GM21526 (cell line): ENCODE data around the gene TSPAN14.

Experiments
- ATAC-seq: cut with Tn5 transposase; IDR thresholded peaks from one replicate; pipeline ENCODE4 v1.9.1; 2021; ENCODE audit warnings: moderate library complexity; ENCODE audit not compliant: unreplicated experiment, low FRiP score

Gene TSPAN14

DNA sequence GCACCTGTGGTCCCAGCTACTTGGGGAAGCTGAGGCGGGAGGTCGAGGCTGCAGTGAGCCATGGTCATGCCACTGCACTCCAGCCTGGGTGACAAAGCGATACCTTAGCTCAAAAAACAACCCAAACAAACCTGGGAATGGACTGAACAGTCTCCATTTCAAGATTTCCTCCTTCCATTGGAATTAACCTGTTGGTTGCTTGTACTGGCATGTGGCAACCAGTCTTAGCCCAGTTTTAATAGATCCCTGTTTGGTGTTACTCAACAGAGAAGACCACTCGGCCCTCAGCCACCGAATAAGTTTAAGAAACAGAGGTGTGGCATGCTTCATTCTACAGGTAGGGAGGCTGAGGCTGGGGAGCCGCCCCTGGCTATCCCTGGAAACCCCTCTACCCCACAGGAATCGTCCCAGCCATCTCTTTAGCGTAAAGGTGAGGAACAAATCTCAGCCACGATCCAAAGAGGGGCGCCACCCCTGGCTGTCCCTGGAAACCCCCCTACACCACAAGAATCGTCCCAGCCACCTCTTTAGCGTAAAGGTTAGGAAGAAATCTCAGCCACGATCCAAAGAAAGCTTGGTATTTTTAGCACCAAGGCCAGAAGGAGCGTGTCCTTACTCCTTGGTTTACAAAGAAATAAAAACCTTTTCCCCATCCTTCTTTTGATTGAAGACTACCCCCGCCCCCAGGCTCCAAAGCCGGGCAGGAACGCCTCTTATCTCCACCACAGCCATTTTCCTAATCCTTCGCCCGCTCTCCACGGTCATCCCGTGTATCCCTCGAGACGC, 861 bp upstream of the TSPAN14 start:
- ATAC-seq = no peak

DNA sequence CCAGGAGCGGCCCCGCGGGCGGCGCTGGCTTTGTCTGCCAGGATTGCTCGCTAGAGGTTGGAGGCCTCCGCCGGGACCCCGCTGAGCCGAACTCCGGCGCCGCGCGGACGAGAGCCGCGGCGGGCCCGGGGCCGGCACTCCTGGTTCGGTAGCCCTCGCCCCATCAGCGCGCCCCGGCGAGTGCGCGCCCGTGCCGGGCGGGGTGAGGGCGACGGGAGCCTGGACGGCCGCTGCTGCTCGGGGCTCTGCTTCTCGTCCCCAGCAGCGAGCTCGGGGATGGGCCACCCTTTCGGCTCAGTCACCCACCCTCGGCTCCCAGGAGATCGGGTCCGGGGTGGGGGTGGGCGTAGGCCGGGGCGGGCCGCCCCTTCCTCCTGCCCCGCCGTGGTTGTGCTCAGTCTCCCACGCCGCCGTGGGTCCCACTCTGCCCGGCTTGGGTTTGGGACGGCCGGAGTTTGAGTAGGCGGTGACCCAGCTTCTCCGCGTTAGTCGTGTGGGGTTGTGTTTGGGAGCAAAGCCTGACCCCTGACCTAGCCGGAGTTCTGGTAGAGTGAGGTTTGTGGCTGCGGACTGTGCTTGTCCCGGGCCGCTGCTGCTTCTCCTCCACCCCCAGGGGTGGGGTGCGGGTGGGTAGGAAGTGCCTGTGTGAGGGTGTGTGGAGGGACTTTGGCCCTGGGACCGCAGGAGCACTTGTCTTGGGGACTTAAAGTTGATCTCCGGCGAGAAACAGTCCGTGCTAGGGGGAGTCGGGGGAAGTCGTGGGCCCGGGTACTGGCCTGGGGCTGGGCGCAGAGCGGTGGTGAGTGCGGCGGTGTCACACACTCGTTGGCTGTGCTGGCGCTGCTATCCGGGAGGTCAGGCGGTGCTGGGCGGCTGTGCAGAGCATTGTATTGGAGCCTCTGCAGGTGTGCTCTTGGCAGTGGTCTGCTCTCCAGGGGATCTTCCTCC, 677 bp downstream of the TSPAN14 start:
- ATAC-seq = peak; percentile 17

DNA sequence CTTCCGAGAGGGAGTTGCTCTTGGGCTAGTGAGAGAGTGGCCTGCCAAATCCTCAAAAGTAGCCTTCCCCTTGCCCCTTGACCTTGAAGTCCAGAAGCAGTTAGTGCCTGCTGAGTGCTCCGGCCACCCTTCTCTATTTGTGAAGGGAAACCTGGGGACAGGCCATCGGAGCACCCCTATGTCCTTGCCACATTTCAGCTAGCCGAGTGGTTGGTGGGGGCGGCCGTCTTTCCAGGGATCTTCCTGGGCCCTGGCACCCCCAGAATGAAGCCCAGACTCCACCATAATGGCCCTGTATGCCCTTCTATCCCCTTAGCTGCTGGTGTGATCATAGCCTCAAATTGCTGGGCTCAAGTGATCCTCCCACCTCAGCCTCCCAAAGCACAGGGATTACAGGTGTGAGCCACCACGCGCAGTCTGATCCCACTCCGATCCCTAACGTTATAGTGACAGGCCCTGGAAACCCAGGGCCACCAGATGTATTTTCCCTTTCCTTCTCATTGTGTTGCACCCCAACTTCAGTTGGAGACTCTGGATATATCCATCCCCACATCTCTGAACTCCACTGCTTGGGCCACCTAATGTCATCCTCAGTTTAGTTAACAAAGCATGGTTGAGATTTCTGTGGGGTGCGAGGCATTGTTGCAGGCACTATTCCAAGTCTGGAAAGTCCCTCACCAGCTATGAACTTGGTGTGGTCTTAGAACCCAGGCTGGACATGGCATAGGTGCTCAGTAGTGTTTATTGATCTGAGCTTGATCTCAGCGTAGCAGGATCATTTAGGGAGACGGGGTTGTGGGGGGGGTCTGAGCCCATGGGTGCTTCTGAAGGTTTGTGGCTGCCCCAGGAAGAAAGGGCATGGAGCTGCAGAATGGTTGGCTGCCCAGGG, 1.6 kb downstream of the TSPAN14 start:
- no peak for ATAC-seq

DNA sequence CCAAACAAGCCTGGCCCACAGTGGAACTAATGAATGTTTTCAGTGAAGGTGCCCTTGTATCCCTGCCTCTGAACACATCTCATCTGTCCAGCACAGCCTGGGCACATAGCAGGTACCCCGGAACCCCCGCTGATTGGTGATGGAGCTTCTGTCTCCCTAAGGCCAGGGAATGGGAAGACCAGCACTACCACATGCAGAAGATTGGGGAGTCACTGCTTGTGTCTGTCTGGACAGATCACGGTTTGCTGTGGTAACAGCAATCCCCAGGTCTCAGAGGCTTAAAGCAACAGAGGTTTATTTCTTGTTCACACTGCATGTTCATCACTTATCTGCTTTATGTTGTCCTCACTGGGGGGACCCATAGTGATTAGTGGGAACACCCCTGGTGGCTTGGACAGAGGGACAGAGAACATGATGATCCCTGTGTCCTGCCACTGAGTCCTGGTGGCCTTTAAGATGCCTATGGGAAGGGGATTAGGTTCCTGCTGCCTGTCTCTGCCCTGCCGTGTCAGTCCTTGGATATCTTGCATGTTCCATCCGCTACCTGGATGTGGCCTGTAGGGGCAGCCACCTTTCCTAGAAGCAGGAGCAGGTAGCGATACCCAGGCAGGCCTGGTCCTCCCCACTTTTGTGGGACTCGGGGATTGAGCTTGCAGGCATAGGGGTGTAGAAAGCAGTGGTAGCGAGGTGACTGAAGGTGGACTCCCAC, 3.6 kb downstream of the TSPAN14 start:
- ATAC-seq = no peak

DNA sequence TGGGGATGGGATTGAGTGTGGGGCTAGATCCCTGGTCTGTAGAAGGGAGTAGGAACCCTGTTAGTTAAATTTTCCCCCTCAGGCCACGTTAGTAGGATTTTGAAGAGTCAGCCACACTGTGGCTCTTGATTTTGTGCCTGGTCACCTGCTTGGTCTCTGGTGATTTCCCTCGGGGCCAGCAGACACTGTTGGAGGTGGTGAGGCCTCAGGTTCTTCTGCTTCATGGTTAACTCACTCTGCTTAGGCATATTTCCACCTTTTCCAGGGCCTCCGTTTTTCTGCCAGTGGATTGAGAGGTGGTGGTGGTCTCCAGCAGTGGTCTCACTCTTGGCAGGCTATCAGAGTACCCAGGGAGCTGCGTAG, 4.1 kb downstream of the TSPAN14 start:
- no peak for ATAC-seq

GRCh38 chr10:80458638-80459037, 4.5 kb downstream of the TSPAN14 start:
- no peak for ATAC-seq

DNA sequence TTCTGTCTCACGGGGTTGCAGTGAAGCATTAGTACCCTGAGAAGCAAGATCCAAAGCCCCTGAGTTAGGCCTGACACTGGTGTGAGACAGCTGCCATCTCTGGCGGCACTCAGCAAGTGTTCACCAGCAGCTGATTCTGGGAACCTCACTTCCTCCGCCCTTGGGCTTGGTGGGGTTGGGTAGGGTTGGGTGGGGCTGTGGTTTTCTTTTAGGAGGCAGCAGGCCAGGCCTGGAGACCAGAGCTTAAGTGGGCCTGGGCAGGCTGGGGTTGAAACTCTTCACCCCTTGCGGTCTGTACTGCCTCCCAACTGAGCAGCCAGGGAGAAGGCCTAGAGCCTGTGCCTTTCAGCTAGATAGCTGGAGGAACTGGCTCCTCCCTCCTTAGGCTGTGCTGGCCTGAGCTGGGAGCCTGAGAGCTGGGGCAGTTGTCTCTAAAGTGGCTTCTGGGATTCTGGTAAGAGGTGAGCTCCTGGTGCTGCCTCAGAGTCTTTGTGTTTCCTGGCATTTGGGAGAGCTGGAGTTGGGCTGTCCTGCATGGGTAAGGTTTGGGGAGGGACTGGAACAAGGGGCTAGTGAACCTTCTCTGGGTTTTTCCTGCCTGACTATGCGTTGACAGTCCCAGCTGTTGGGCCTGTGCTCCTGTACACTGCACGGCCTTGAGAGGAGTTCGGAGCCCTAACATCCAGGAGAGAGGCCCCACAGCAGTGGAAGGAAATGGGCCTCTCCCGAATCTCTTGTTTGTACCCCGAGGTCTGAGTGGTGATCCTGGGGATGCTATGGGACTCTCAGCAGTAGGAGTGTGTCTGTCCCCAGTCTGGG, 5.1 kb downstream of the TSPAN14 start:
- ATAC-seq = peak; percentile 48

GRCh38 chr10:80460399-80461207, 6.5 kb downstream of the TSPAN14 start:
- no peak for ATAC-seq

- ATAC-seq = no peak
These were observed 7.4 kb downstream of the TSPAN14 start for GRCh38 chr10:80461208-80462183.

DNA sequence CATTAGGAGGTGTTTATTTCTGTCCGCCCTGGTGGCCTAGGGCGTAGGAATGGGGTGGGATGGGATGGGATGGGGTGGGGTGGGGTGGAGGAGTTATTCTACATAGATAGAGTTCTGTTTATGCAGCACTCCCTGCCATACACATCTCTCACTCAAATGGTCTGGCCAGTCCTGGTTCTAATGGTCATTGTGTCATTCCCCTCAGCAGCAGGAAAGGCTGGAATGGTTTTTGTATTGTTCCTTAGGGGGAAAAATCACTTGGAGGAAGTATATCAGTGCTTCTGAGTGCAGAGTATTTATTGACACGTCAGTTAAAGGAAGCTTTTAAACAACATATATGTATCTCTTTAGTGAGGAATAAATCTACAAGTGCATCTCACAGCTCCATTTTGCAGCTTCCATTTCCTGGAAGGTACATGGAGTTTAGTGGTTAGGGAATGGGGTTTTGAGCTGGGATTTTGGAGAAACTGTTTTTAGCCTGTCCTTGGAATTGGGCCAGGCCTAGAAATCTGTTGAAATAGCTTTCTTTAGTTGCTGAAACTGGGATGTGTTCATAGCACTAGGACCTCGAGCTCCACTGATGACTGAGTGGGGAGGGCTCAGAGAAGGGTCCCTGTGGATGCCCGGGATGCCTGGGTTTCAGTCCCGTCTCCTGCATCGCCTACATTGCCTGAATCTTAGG, 8.3 kb downstream of the TSPAN14 start:
- ATAC-seq = no peak

DNA sequence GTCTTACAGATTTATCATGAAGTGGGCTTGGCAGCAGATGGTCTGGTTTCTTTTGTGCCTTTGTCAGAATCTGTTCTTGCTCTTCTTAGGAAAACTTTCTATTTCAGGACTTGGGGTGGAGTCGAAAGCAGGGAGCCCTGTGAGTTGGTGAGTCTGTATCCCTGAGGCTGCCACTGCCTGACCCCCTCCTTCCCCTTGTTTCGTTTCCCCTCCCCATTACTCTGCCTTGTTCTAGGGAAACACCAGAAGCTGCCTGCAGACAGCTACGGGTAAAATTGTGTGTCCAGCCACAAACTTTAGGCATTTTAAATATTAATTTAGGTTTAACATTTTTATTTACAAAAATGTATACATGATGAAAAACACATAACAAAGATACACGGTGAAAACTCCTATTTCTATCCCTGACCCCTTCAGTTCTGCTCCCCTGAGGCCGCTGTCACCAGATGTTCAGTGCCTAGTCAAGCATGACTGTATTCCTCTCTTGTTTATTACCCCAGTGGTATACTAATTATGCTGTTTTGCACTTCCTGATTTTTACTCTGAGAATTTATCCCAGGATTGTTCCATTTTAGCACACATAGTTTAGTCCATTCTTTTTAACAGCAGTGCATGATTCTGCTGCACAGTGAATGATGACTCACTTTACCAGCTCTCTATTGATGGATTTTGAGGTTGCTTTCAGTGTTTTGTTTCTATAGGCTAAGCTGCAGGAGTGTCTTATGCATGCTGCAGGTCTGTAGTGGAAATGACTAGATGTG, 9.1 kb downstream of the TSPAN14 start:
- peak; percentile 36 for ATAC-seq

- ATAC-seq = no peak
These were observed 9.8 kb downstream of the TSPAN14 start for GRCh38 chr10:80463868-80464267.

- ATAC-seq = no peak
These were observed 10.7 kb downstream of the TSPAN14 start for GRCh38 chr10:80464557-80465450.

DNA sequence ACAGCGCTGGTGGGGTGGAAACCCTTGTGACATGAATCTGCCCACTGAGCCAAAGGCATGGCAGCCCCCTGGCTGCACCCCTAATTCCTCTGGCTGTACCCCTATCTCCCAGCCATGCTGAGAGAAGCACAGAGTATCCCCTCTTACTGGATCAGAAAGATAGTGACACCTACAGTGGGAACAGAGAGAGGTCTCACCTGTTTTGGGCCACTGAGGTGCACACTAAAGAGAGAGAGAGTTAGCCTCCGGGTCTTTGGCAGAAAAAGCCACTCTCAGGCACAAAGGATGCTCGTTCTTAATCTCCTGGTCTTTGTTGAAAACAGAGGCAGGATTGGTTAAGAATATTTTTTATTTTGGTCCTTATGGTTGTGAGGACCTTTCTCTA, 11.3 kb downstream of the TSPAN14 start:
- no peak for ATAC-seq
